Measurements from ENCODE around the gene SH2D4B. TPM values are rescaled to one million over a fixed set of nuclear protein-coding genes. Genes with fewer than 3 reads are reported as not detected.

Gene SH2D4B
- total RNA-seq, 3 donors from 2014 or later (not counting 1 experiment from before 2014, with no cell fraction given) = 0.19 to 0.30 (median 0.27) TPM

DNA sequence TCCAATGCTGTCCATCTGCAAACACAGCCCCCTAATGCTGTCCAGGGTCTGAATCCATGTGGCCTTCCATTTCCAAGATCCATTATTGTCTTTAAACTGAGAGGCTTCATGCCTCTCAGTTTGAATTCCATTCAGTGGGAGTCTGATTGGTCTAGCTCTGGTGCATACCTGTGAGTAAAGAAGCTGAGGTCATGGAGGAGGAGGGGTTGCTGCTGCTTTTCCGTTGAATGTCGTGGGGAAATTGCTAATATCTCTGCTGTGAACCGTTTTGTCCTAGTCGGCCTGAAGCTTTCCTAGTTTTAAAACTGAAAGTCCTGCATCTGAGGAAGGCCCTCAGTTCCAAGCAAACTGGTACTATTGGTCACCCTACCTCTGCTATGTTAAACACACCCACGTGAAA lies 17.7 kb downstream of the SH2D4B start:
- intact Hi-C loops (cut with micrococcal nuclease) = no loop called here
- DNase-seq = no peak

DNA sequence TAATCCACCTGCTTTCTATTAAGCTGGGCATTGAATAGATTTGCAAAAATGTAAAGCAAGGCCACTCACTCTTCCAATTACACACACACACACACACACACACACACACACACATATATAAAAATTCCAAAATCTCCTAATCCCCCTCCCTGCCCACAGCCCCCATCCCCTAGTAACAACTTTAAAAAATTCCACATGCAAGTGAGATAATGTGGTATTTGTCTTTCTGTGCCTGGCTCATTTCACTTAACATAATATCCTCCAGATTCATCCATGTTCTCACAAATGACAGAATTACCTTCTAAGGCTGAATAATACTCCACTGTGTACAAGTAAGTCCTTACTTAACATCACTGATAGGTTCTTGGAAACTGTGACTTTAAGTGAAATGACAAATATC lies 24.2 kb downstream of the SH2D4B start:
- H3K27ac ChIP-seq (ENCODE audit: low read length) = no peak overlapping the region
- Mint-ChIP-seq H3K36me3 (no peaks in the 10 kb centered on the region), H3K4me3 (no peak overlapping the region), H3K27ac (no peak overlapping the region), H3K4me1 (no peaks in the 10 kb centered on the region), H3K27me3 (ENCODE audit: low read depth in 2 of 2) (peaks cover 7 to 16% of the 10 kb centered on the region in 2 donors), H3K9me3 (no peaks in the 10 kb centered on the region)
- intact Hi-C loops (cut with micrococcal nuclease) = no loop called here
- H3K4me1 ChIP-seq (ENCODE audit: control insufficient read depth, insufficient read depth, low read length) = no peaks in the 10 kb centered on the region
- H3K27me3 ChIP-seq (ENCODE audit: control insufficient read depth, insufficient read depth, low read length) = no peaks in the 10 kb centered on the region
- no peaks in the 10 kb centered on the region for H3K36me3 ChIP-seq (ENCODE audit: control insufficient read depth, insufficient read depth, low read length)
- H3K9me3 ChIP-seq (ENCODE audit: control insufficient read depth, insufficient read depth, low read length) = no peaks in the 10 kb centered on the region
- ATAC-seq (no peak), DNase-seq (no peak)
- TF ChIP-seq, protein P1, sequence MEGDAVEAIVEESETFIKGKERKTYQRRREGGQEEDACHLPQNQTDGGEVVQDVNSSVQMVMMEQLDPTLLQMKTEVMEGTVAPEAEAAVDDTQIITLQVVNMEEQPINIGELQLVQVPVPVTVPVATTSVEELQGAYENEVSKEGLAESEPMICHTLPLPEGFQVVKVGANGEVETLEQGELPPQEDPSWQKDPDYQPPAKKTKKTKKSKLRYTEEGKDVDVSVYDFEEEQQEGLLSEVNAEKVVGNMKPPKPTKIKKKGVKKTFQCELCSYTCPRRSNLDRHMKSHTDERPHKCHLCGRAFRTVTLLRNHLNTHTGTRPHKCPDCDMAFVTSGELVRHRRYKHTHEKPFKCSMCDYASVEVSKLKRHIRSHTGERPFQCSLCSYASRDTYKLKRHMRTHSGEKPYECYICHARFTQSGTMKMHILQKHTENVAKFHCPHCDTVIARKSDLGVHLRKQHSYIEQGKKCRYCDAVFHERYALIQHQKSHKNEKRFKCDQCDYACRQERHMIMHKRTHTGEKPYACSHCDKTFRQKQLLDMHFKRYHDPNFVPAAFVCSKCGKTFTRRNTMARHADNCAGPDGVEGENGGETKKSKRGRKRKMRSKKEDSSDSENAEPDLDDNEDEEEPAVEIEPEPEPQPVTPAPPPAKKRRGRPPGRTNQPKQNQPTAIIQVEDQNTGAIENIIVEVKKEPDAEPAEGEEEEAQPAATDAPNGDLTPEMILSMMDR (IDR thresholded peaks at IDR 0.05) = no peak
- H3K4me3 ChIP-seq (ENCODE audit: low read length) = no peak overlapping the region

More for the DNA sequence above, 17.7 kb downstream of the SH2D4B start:
- no peak for ATAC-seq
- Mint-ChIP-seq H3K36me3 (no peaks in the 10 kb centered on the region), H3K9me3 (no peaks in the 10 kb centered on the region), H3K4me1 (no peaks in the 10 kb centered on the region), H3K4me3 (no peak overlapping the region), H3K27me3 (ENCODE audit: low read depth in 2 of 2) (peaks cover 0 to 12% of the 10 kb centered on the region in 2 donors), H3K27ac (no peak overlapping the region)
- 76% methylated on average over 5 of the region's 5 CpGs for WGBS (ENCODE audit: insufficient coverage)
- H3K36me3 ChIP-seq (ENCODE audit: control insufficient read depth, insufficient read depth, low read length) = no peaks in the 10 kb centered on the region
- TF ChIP-seq, protein P1 (IDR thresholded peaks at IDR 0.05) = no peak
- H3K4me1 ChIP-seq (ENCODE audit: control insufficient read depth, insufficient read depth, low read length) = no peaks in the 10 kb centered on the region
- no peak overlapping the region for H3K27ac ChIP-seq (ENCODE audit: low read length)
- H3K9me3 ChIP-seq (ENCODE audit: control insufficient read depth, insufficient read depth, low read length) = no peaks in the 10 kb centered on the region
- H3K4me3 ChIP-seq (ENCODE audit: low read length) = no peak overlapping the region
- H3K27me3 ChIP-seq (ENCODE audit: control insufficient read depth, insufficient read depth, low read length) = no peaks in the 10 kb centered on the region

DNA sequence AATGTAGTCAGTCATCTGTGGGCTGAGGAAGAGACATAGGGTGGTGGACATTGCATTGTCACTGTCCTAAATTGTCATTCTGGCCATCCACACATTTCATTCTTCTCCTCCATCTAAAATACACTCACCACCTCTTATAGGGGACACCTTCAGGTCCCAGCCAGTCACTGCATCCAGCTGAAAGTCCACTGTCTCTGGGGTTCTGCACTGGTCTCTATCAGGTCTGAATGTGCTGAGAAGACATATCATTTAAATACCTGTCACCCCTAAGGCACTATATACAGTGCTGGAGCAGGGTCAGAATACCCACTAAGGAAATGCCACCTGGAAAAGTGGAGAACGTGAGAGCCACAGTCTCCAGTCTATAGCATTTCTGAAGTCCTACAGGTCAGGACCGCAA lies 29.6 kb downstream of the SH2D4B start:
- peaks cover 13 to 20% of the 10 kb centered on the region in 2 donors for H3K27me3 Mint-ChIP-seq (ENCODE audit: low read depth in 2 of 2)
- TF ChIP-seq, protein P1 (IDR thresholded peaks at IDR 0.05) = no peak
- no peak overlapping the region for H3K27ac ChIP-seq (ENCODE audit: low read length)
- H3K27ac Mint-ChIP-seq = no peak overlapping the region
- no peak for ATAC-seq
- no peaks in the 10 kb centered on the region for H3K4me1 ChIP-seq (ENCODE audit: control insufficient read depth, insufficient read depth, low read length)
- H3K4me1 Mint-ChIP-seq = no peaks in the 10 kb centered on the region
- H3K9me3 ChIP-seq (ENCODE audit: control insufficient read depth, insufficient read depth, low read length) = no peaks in the 10 kb centered on the region
- H3K27me3 ChIP-seq (ENCODE audit: control insufficient read depth, insufficient read depth, low read length) = peaks cover 2% of the 10 kb centered on the region
- intact Hi-C loops (cut with micrococcal nuclease) = no loop called here
- no peak for DNase-seq
- H3K4me3 Mint-ChIP-seq = no peak overlapping the region
- no peaks in the 10 kb centered on the region for H3K9me3 Mint-ChIP-seq
- H3K36me3 ChIP-seq (ENCODE audit: control insufficient read depth, insufficient read depth, low read length) = no peaks in the 10 kb centered on the region
- WGBS (ENCODE audit: insufficient coverage) = 89% methylated on average over 2 of the region's 2 CpGs
- no peak overlapping the region for H3K4me3 ChIP-seq (ENCODE audit: low read length)
- no peaks in the 10 kb centered on the region for H3K36me3 Mint-ChIP-seq

DNA sequence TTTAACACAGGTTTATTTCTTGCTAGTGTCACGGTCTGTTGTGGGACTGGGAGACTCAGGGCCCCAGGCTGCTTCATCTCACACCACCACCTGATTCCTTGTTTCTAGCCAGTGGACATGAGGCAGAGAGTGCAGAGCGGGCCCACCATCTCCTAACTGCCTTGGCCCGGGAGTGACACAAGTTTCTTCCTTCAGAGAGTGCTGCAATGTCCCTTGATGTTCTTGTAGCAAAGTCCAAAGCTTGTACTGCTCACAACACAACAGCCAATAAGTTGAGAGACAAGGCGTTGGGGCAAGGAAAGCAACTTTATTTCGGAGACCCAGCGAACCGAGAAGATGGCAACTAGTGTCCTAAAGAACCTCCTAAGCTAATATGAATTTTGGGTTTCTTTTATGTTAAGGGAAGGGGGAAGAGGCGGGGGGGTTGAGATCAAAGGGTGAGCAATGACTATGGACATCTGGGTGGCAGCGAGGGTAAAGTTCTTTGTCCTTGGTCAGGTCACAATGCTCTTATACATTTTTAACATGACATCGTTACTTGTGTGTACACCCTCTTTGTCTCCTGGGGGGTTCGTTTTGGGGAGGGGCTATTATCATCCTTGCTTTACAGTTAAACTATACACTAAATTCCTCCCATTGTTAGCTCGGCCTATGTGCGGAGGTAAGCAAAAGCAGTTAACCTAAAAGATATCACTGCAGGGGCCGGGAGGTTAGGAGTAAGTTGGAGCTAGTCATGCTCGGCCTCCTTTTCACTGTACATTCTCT lies 31.6 kb downstream of the SH2D4B start:
- intact Hi-C loops (cut with micrococcal nuclease) = no loop called here
- Mint-ChIP-seq H3K27me3 (ENCODE audit: low read depth in 2 of 2) (peaks cover 10 to 14% of the 10 kb centered on the region in 2 donors), H3K36me3 (no peaks in the 10 kb centered on the region), H3K9me3 (no peaks in the 10 kb centered on the region), H3K27ac (no peak overlapping the region), H3K4me3 (no peak overlapping the region), H3K4me1 (no peaks in the 10 kb centered on the region)
- Histone ChIP-seq H3K9me3 (ENCODE audit: control insufficient read depth, insufficient read depth, low read length) (no peaks in the 10 kb centered on the region), H3K4me1 (ENCODE audit: control insufficient read depth, insufficient read depth, low read length) (no peaks in the 10 kb centered on the region), H3K4me3 (ENCODE audit: low read length) (no peak overlapping the region), H3K27me3 (ENCODE audit: control insufficient read depth, insufficient read depth, low read length) (peaks cover 2% of the 10 kb centered on the region), H3K27ac (ENCODE audit: low read length) (no peak overlapping the region), H3K36me3 (ENCODE audit: control insufficient read depth, insufficient read depth, low read length) (no peaks in the 10 kb centered on the region)
- WGBS (ENCODE audit: insufficient coverage) = 88% methylated on average over 12 of the region's 15 CpGs
- ATAC-seq = no peak
- DNase-seq = no peak
- TF ChIP-seq, protein P1 (IDR thresholded peaks at IDR 0.05) = no peak
